Vagina (tissue), 2 donors: ENCODE data around the gene TPRG1L.

ENCODE experiments used
- POLR2A ChIP-seq, 2 donors: fragments of 450-650 bp; IDR thresholded peaks; one replicate each; pipeline ENCODE4 v1.6.1; 2017; ENCODE audit warnings: antibody characterized with exemption in 2 of 2, mild to moderate bottlenecking in 2 of 2, moderate library complexity in 2 of 2
- POLR2AphosphoS5 ChIP-seq, 2 donors: sonication (generic); formaldehyde crosslinking; IDR thresholded peaks; one replicate each; pipeline ENCODE4 v1.9.0; 2017; ENCODE audit warnings: antibody characterized with exemption in 2 of 2, mild to moderate bottlenecking in 2 of 2, low read depth in 1 of 2; ENCODE audit not compliant: insufficient read depth in 1 of 2
- TF ChIP-seq, protein P1 (sequence below), 3 experiments: fragments of 450-650 bp in 2 of 3; fragments of 200-600 bp in 1 of 3; sonication (generic) in 1 of 3; IDR thresholded peaks; one replicate each; pipeline ENCODE4 v1.5.1; 2017 to 2019; ENCODE audit warnings: antibody characterized with exemption in 3 of 3, mild to moderate bottlenecking in 2 of 3, moderate library complexity in 2 of 3

DNA sequence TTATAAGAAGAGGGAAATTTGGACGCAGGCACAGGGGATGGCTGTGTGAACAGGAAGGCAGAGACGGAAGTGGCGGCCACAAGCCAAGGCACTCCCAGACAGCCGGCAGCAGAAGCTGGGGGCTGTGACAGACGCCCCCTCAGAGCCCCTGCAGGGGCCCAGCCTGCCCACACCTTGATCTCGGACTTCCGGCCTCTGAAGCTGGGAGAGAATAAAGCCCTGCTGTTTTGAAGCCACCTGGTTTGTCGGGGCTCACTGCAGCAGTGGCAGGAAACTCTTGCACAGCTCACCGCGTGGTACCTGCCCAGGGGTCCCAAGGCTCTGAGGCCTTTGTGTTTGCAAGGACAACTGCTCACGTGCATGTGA, 27.2 kb upstream of the TPRG1L start:
- TF ChIP-seq, protein P1, sequence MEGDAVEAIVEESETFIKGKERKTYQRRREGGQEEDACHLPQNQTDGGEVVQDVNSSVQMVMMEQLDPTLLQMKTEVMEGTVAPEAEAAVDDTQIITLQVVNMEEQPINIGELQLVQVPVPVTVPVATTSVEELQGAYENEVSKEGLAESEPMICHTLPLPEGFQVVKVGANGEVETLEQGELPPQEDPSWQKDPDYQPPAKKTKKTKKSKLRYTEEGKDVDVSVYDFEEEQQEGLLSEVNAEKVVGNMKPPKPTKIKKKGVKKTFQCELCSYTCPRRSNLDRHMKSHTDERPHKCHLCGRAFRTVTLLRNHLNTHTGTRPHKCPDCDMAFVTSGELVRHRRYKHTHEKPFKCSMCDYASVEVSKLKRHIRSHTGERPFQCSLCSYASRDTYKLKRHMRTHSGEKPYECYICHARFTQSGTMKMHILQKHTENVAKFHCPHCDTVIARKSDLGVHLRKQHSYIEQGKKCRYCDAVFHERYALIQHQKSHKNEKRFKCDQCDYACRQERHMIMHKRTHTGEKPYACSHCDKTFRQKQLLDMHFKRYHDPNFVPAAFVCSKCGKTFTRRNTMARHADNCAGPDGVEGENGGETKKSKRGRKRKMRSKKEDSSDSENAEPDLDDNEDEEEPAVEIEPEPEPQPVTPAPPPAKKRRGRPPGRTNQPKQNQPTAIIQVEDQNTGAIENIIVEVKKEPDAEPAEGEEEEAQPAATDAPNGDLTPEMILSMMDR (IDR thresholded peaks at IDR 0.05): no peak
- TF ChIP-seq POLR2A (IDR thresholded peaks at IDR 0.05) (no peak), POLR2AphosphoS5 (IDR thresholded peaks at IDR 0.05; ENCODE audit: insufficient read depth in 1 of 2, low read depth in 1 of 2) (no peak)
